ENCODE measurements around the gene TNRC18.

Gene TNRC18

DNA sequence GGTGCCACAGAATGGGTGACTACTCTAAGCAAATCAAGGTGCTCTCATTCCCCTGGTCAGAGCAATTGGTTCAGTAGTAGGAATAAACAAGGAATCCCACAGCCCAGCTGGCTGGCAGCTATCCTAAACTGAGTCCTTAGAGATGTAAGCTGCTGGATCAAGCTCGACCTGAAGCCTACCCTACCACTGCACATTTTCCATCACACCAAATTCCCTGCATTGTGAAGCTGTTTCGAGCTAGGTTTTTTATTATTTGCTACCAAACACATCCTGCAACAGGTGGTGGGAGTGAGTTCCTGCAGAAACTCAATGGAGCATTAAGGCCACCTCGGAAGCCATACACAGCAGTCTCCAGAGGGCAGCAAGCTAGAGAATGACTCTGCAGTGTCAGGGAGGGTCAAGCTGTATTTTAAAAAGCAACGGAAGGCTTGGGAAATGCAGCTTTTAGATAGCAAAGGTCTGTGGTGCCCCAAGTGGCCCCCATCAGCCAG, 33.7 kb upstream of the TNRC18 start:
- Histone ChIP-seq H3K4me1 (ENCODE audit: control insufficient read depth, insufficient read depth, low read depth, low read length) (peaks cover 4% of the 10 kb centered on the region), H2BK15ac (ENCODE audit: low read depth, poor library complexity, severe bottlenecking) (no peak overlapping the region), H3K36me3 (ENCODE audit: control insufficient read depth in 1 of 2, insufficient read depth in 2 of 2, low read depth in 1 of 2, low read length in 2 of 2) (peaks cover 0 to 3% of the 10 kb centered on the region in 2 experiments), H3K9me3 (ENCODE audit: control insufficient read depth, low read length) (no peaks in the 10 kb centered on the region), H2BK12ac (ENCODE audit: low read length in 2 of 2) (no peak overlapping the region), H3K23ac (ENCODE audit: low read length in 2 of 2) (no peak overlapping the region), H3K27ac (ENCODE audit: low read length, poor library complexity, severe bottlenecking) (no peak overlapping the region), H3K79me1 (replicated peaks; ENCODE audit: low read length, poor library complexity, severe bottlenecking) (no peaks in the 10 kb centered on the region), H2BK5ac (ENCODE audit: low read depth, low read length, poor library complexity, severe bottlenecking) (no peak overlapping the region), H3K9ac (ENCODE audit: low read length) (peak overlapping the region; percentile 52), H3K18ac (ENCODE audit: low read depth in 1 of 2, low read length in 2 of 2) (no peak overlapping the region), H2BK120ac (ENCODE audit: low read depth, low read length) (no peak overlapping the region), H3K4me3 (ENCODE audit: insufficient read depth in 1 of 2, low read depth in 1 of 2, low read length in 2 of 2) (no peak overlapping the region), H3K4me2 (ENCODE audit: low read length, poor library complexity, severe bottlenecking) (no peak overlapping the region), H2AK5ac (ENCODE audit: low read length, severe bottlenecking) (no peak overlapping the region), H3K27me3 (ENCODE audit: control insufficient read depth in 1 of 2, insufficient read depth in 1 of 2, low read length in 2 of 2) (peaks cover 0 to 11% of the 10 kb centered on the region in 2 experiments), H3K4ac (ENCODE audit: low read depth in 1 of 2, low read length in 2 of 2) (no peak overlapping the region), H4K8ac (ENCODE audit: low read length) (no peak overlapping the region), H2AFZ (ENCODE audit: low read depth, low read length) (no peak overlapping the region), H3K14ac (ENCODE audit: low read length in 2 of 2) (no peak overlapping the region), H4K91ac (ENCODE audit: low read length) (no peak overlapping the region)
- WGBS: 81% methylated on average over 4 of the region's 4 CpGs
- no peak for DNase-seq

DNA sequence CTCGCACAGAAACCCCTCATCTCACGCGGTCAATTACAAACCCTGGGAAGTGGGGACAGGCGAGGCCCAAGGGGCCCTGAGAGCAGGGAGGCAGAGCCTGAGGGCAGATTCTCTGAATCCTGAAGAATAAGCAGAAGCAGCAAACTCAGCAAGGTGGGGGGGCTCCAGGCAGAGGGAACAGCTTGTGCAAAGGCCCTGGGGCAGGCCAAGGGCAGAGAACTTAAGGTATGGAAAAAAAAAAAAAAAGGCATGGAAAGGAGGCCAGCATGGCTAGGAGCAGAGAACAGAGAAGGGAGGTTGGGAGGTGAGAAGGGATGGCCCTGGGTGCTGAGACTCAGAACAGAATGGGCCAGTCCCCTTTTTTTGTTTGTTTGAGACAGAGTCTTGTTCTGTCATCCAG, 32.8 kb upstream of the TNRC18 start:
- no peak overlapping the region for H4K8ac ChIP-seq (ENCODE audit: low read length)
- H3K27me3 ChIP-seq (ENCODE audit: control insufficient read depth in 1 of 2, insufficient read depth in 1 of 2, low read length in 2 of 2): peaks cover 0 to 11% of the 10 kb centered on the region in 2 experiments
- no peak overlapping the region for H2BK120ac ChIP-seq (ENCODE audit: low read depth, low read length)
- H3K27ac ChIP-seq (ENCODE audit: low read length, poor library complexity, severe bottlenecking): no peak overlapping the region
- H2AFZ ChIP-seq (ENCODE audit: low read depth, low read length): no peak overlapping the region
- no peak overlapping the region for H2AK5ac ChIP-seq (ENCODE audit: low read length, severe bottlenecking)
- DNase-seq: no peak
- 90% methylated on average over 4 of the region's 4 CpGs for WGBS
- H3K4me3 ChIP-seq (ENCODE audit: insufficient read depth in 1 of 2, low read depth in 1 of 2, low read length in 2 of 2): no peak overlapping the region
- H4K91ac ChIP-seq (ENCODE audit: low read length): no peak overlapping the region
- H2BK12ac ChIP-seq (ENCODE audit: low read length in 2 of 2): no peak overlapping the region
- H2BK15ac ChIP-seq (ENCODE audit: low read depth, poor library complexity, severe bottlenecking): no peak overlapping the region
- H3K9me3 ChIP-seq (ENCODE audit: control insufficient read depth, low read length): no peaks in the 10 kb centered on the region
- no peak overlapping the region for H3K4me2 ChIP-seq (ENCODE audit: low read length, poor library complexity, severe bottlenecking)
- no peak overlapping the region for H3K23ac ChIP-seq (ENCODE audit: low read length in 2 of 2)
- no peak overlapping the region for H3K18ac ChIP-seq (ENCODE audit: low read depth in 1 of 2, low read length in 2 of 2)
- H3K9ac ChIP-seq (ENCODE audit: low read length): no peak overlapping the region
- H2BK5ac ChIP-seq (ENCODE audit: low read depth, low read length, poor library complexity, severe bottlenecking): no peak overlapping the region
- H3K14ac ChIP-seq (ENCODE audit: low read length in 2 of 2): no peak overlapping the region
- H3K36me3 ChIP-seq (ENCODE audit: control insufficient read depth in 1 of 2, insufficient read depth in 2 of 2, low read depth in 1 of 2, low read length in 2 of 2): peaks cover 0 to 3% of the 10 kb centered on the region in 2 experiments
- no peaks in the 10 kb centered on the region for H3K79me1 ChIP-seq (replicated peaks; ENCODE audit: low read length, poor library complexity, severe bottlenecking)
- H3K4me1 ChIP-seq (ENCODE audit: control insufficient read depth, insufficient read depth, low read depth, low read length): peaks cover 5% of the 10 kb centered on the region
- H3K4ac ChIP-seq (ENCODE audit: low read depth in 1 of 2, low read length in 2 of 2): no peak overlapping the region

DNA sequence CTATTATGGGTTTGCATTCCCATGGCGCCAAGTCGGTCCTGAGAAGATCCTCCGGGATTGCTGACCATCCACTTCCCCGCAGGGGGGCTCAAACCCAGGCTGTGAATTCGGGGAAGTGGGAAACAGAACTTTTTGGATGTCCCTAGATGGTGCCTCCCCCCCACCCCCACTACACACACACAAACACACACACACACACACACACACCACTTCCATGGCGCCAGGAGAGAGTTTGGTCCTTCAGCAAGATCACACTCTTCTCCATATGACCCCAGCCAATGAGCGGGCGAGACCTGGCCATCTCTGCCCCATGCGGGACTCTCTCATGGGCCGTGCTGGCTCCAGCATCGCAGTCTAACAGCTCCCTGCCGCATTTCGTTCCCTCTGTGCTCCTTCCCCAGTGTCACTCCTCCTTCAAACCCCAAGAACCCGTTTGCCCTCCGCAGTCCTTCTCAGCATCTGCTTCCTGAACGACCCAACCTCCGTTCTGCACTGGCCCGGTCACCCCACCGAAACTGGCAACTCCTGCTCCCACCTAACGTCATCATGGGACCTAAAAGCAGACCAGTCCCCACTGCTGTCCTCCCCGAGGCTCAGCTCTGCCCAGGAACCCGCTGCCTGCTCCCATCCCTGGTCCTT, 32.1 kb upstream of the TNRC18 start:
- H3K18ac ChIP-seq (ENCODE audit: low read depth in 1 of 2, low read length in 2 of 2): no peak overlapping the region
- no peak overlapping the region for H2BK5ac ChIP-seq (ENCODE audit: low read depth, low read length, poor library complexity, severe bottlenecking)
- WGBS: 83% methylated on average over 22 of the region's 22 CpGs
- peaks cover 11% of the 10 kb centered on the region for H3K4me1 ChIP-seq (ENCODE audit: control insufficient read depth, insufficient read depth, low read depth, low read length)
- H2BK120ac ChIP-seq (ENCODE audit: low read depth, low read length): no peak overlapping the region
- H3K36me3 ChIP-seq (ENCODE audit: control insufficient read depth in 1 of 2, insufficient read depth in 2 of 2, low read depth in 1 of 2, low read length in 2 of 2): peaks cover 0 to 3% of the 10 kb centered on the region in 2 experiments
- DNase-seq: no peak
- H3K79me1 ChIP-seq (replicated peaks; ENCODE audit: low read length, poor library complexity, severe bottlenecking): no peaks in the 10 kb centered on the region
- H2BK15ac ChIP-seq (ENCODE audit: low read depth, poor library complexity, severe bottlenecking): no peak overlapping the region
- H3K9ac ChIP-seq (ENCODE audit: low read length): no peak overlapping the region
- H3K27ac ChIP-seq (ENCODE audit: low read length, poor library complexity, severe bottlenecking): no peak overlapping the region
- H3K27me3 ChIP-seq (ENCODE audit: control insufficient read depth in 1 of 2, insufficient read depth in 1 of 2, low read length in 2 of 2): peaks cover 0 to 11% of the 10 kb centered on the region in 2 experiments
- no peak overlapping the region for H3K14ac ChIP-seq (ENCODE audit: low read length in 2 of 2)
- H2AFZ ChIP-seq (ENCODE audit: low read depth, low read length): no peak overlapping the region
- no peaks in the 10 kb centered on the region for H3K9me3 ChIP-seq (ENCODE audit: control insufficient read depth, low read length)
- no peak overlapping the region for H4K91ac ChIP-seq (ENCODE audit: low read length)
- H2AK5ac ChIP-seq (ENCODE audit: low read length, severe bottlenecking): no peak overlapping the region
- no peak overlapping the region for H3K4me2 ChIP-seq (ENCODE audit: low read length, poor library complexity, severe bottlenecking)
- H3K23ac ChIP-seq (ENCODE audit: low read length in 2 of 2): no peak overlapping the region
- H2BK12ac ChIP-seq (ENCODE audit: low read length in 2 of 2): no peak overlapping the region
- H4K8ac ChIP-seq (ENCODE audit: low read length): no peak overlapping the region
- H3K4ac ChIP-seq (ENCODE audit: low read depth in 1 of 2, low read length in 2 of 2): no peak overlapping the region
- no peak overlapping the region for H3K4me3 ChIP-seq (ENCODE audit: insufficient read depth in 1 of 2, low read depth in 1 of 2, low read length in 2 of 2)

DNA sequence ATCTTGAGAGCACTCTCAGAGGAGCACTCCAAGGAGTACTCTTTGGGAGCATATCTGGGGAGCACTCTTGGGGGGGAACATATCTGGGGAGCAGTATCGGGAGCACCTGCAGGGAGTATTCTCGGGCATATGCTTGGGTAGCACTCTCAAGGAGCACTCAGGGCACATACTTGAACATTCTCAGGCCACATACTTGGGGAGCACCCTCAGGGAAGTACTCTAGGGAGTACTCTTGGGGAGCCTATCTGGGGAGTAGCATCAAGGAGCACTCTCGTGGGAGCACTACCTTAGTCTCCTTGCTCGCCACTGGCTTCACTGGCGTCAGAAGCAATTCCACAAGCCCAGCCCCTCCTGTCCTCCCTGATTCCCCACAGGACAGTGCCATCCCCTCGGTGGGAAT, 31.5 kb upstream of the TNRC18 start:
- Histone ChIP-seq H3K9ac (ENCODE audit: low read length) (no peak overlapping the region), H3K18ac (ENCODE audit: low read depth in 1 of 2, low read length in 2 of 2) (no peak overlapping the region), H2AK5ac (ENCODE audit: low read length, severe bottlenecking) (no peak overlapping the region), H3K27ac (ENCODE audit: low read length, poor library complexity, severe bottlenecking) (no peak overlapping the region), H2BK15ac (ENCODE audit: low read depth, poor library complexity, severe bottlenecking) (no peak overlapping the region), H2AFZ (ENCODE audit: low read depth, low read length) (no peak overlapping the region), H3K23ac (ENCODE audit: low read length in 2 of 2) (no peak overlapping the region), H3K4me1 (ENCODE audit: control insufficient read depth, insufficient read depth, low read depth, low read length) (peaks cover 14% of the 10 kb centered on the region), H2BK120ac (ENCODE audit: low read depth, low read length) (no peak overlapping the region), H3K4me3 (ENCODE audit: insufficient read depth in 1 of 2, low read depth in 1 of 2, low read length in 2 of 2) (no peak overlapping the region), H3K27me3 (ENCODE audit: control insufficient read depth in 1 of 2, insufficient read depth in 1 of 2, low read length in 2 of 2) (peaks cover 0 to 11% of the 10 kb centered on the region in 2 experiments), H3K4me2 (ENCODE audit: low read length, poor library complexity, severe bottlenecking) (no peak overlapping the region), H4K8ac (ENCODE audit: low read length) (no peak overlapping the region), H4K91ac (ENCODE audit: low read length) (no peak overlapping the region), H3K14ac (ENCODE audit: low read length in 2 of 2) (no peak overlapping the region), H3K4ac (ENCODE audit: low read depth in 1 of 2, low read length in 2 of 2) (no peak overlapping the region), H3K79me1 (replicated peaks; ENCODE audit: low read length, poor library complexity, severe bottlenecking) (no peaks in the 10 kb centered on the region), H2BK12ac (ENCODE audit: low read length in 2 of 2) (no peak overlapping the region), H2BK5ac (ENCODE audit: low read depth, low read length, poor library complexity, severe bottlenecking) (no peak overlapping the region), H3K36me3 (ENCODE audit: control insufficient read depth in 1 of 2, insufficient read depth in 2 of 2, low read depth in 1 of 2, low read length in 2 of 2) (peaks cover 0 to 3% of the 10 kb centered on the region in 2 experiments), H3K9me3 (ENCODE audit: control insufficient read depth, low read length) (no peaks in the 10 kb centered on the region)
- no peak for DNase-seq
- WGBS: 83% methylated on average over 6 of the region's 6 CpGs
